ENCODE data around the gene CACNA1B.

CACNA1B gene

DNA sequence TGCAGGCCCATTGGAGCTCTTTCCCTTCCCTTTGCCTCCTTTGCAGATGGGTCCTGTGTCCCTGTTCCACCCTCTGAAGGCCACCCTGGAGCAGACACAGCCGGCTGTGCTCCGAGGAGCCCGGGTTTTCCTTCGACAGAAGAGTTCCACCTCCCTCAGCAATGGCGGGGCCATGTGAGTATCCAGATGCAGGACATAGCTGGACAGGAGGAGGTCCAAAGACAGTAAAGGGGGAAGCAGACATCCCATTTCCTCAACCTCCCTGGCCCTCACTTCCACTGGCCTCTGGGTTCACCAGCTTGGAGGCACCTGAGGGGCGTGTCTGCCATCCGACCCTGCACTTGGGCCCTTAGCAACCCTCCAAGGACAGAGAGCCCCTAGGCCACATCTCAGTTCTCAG, 237.9 kb downstream of the CACNA1B start:
- peaks cover 21% of the 10 kb centered on the region for H3K27me3 ChIP-seq (replicated peaks; ENCODE audit: control insufficient read depth, insufficient read depth, low read length)
- H3K36me3 ChIP-seq (ENCODE audit: control insufficient read depth, insufficient read depth, low read length, severe bottlenecking) = no peaks in the 10 kb centered on the region
- no peak for DNase-seq (ENCODE audit: low read depth)

DNA sequence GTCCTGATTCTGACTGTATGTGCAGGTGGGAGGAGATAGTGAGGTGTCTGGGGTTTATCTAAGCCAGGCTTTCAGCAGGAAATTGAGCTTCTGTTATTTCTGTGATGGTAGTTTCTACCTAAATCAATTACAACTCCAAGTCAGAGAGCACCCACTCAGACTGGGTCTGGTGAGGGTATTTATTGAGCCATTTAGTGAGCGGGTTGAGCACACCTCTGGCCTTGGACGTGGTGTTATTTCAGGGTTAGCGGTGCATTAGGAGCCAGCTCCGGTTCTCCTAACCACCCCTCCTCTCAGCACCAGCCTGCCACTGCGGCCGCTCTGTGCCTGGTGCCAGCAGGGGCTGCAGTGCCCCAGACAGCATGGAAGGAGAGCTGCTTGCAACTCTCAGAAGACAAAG, 238.9 kb downstream of the CACNA1B start:
- Histone ChIP-seq H3K9me3 (ENCODE audit: control insufficient read depth, low read length) (no peaks in the 10 kb centered on the region), H3K9ac (ENCODE audit: low read length) (no peak overlapping the region), H3K4me1 (ENCODE audit: control insufficient read depth, insufficient read depth, low read length) (no peaks in the 10 kb centered on the region), H3K4me3 (ENCODE audit: low read length) (no peak overlapping the region), H3K36me3 (ENCODE audit: control insufficient read depth, insufficient read depth, low read length, severe bottlenecking) (no peaks in the 10 kb centered on the region), H3K27me3 (replicated peaks; ENCODE audit: control insufficient read depth, insufficient read depth, low read length) (peaks cover 21% of the 10 kb centered on the region)
- no peak for DNase-seq (ENCODE audit: low read depth)

More for the DNA sequence above, 237.9 kb downstream of the CACNA1B start:
- H3K9me3 ChIP-seq (ENCODE audit: control insufficient read depth, low read length) = no peaks in the 10 kb centered on the region
- no peak overlapping the region for H3K9ac ChIP-seq (ENCODE audit: low read length)
- no peak overlapping the region for H3K4me3 ChIP-seq (ENCODE audit: low read length)
- no peaks in the 10 kb centered on the region for H3K4me1 ChIP-seq (ENCODE audit: control insufficient read depth, insufficient read depth, low read length)

DNA sequence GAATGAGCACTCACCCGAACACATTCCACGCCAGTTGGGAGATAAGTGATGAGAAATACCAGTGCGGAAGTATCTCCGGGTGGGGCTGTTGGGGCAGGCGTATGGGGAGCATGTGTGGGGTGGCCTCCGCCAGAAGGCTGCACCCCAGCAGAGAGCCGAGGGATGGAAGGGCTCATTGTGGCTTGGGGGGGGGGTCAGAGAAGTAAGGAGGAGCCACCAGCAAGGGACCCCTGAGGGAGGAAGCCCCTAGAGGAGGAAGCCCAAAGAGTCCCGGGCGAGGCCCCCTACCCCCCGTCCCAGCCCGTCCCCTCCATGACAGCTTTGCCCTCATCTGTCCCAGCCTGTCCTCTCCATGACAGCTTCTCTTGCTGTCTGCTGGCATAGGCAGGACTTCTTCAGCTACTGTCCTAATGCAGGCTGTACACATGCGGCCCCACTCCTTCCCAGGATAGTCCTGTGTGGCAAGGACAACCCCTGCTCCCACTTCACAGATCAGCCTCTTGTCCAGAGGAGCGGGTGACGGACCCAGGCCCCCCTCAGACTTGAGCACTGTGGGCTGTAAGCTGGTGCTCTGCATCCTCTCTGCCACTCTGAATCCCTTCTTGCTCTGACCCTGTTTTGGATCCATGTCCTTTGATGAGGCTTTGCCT, 239.6 kb downstream of the CACNA1B start:
- no peaks in the 10 kb centered on the region for H3K4me1 ChIP-seq (ENCODE audit: control insufficient read depth, insufficient read depth, low read length)
- no peaks in the 10 kb centered on the region for H3K9me3 ChIP-seq (ENCODE audit: control insufficient read depth, low read length)
- no peak for DNase-seq (ENCODE audit: low read depth)
- no peak overlapping the region for H3K9ac ChIP-seq (ENCODE audit: low read length)
- H3K4me3 ChIP-seq (ENCODE audit: low read length) = no peak overlapping the region
- H3K27me3 ChIP-seq (replicated peaks; ENCODE audit: control insufficient read depth, insufficient read depth, low read length) = peaks cover 21% of the 10 kb centered on the region
- H3K36me3 ChIP-seq (ENCODE audit: control insufficient read depth, insufficient read depth, low read length, severe bottlenecking) = no peaks in the 10 kb centered on the region

DNA sequence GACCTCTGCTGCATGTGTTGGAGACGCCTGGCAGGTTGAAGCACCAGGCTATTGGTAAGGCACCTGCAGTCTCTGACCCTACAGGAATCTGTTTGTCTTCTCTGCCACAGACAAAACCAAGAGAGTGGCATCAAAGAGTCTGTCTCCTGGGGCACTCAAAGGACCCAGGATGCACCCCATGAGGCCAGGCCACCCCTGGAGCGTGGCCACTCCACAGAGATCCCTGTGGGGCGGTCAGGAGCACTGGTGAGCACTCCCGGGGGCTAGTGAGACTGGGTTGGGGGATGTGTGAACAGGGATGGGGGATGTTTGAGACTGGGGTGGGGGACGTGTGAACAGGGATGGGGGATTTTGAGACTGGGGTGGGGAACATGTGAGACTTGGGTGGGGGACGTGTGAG, 240.3 kb downstream of the CACNA1B start:
- H3K9ac ChIP-seq (ENCODE audit: low read length) = no peak overlapping the region
- no peak for DNase-seq (ENCODE audit: low read depth)
- H3K4me1 ChIP-seq (ENCODE audit: control insufficient read depth, insufficient read depth, low read length) = no peaks in the 10 kb centered on the region
- H3K4me3 ChIP-seq (ENCODE audit: low read length) = no peak overlapping the region
- H3K27me3 ChIP-seq (replicated peaks; ENCODE audit: control insufficient read depth, insufficient read depth, low read length) = peaks cover 21% of the 10 kb centered on the region
- H3K9me3 ChIP-seq (ENCODE audit: control insufficient read depth, low read length) = no peaks in the 10 kb centered on the region
- H3K36me3 ChIP-seq (ENCODE audit: control insufficient read depth, insufficient read depth, low read length, severe bottlenecking) = no peaks in the 10 kb centered on the region

DNA sequence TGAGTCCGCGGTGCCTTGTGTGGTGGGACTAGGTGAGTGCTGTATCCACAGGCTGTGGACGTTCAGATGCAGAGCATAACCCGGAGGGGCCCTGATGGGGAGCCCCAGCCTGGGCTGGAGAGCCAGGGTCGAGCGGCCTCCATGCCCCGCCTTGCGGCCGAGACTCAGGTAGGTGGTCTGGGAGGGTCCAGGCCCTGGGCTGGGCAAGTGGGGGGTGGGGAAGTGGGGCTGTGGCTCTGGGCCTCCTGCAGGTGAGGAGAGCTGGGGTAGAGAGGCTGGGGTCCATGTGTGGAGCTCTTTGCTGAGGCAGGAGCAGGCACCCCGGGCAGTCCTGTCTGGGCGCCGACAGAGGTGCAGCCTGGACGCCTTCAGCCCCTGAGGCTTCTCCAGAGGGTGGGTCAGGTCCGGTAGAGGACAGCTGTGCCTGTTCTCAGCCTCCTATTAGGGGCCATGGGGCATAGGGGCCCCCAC, 241.1 kb downstream of the CACNA1B start:
- Histone ChIP-seq H3K9me3 (ENCODE audit: control insufficient read depth, low read length) (no peaks in the 10 kb centered on the region), H3K4me1 (ENCODE audit: control insufficient read depth, insufficient read depth, low read length) (no peaks in the 10 kb centered on the region), H3K36me3 (ENCODE audit: control insufficient read depth, insufficient read depth, low read length, severe bottlenecking) (no peaks in the 10 kb centered on the region), H3K4me3 (ENCODE audit: low read length) (no peak overlapping the region), H3K27me3 (replicated peaks; ENCODE audit: control insufficient read depth, insufficient read depth, low read length) (peaks cover 21% of the 10 kb centered on the region), H3K9ac (ENCODE audit: low read length) (no peak overlapping the region)
- no peak for DNase-seq (ENCODE audit: low read depth)

DNA sequence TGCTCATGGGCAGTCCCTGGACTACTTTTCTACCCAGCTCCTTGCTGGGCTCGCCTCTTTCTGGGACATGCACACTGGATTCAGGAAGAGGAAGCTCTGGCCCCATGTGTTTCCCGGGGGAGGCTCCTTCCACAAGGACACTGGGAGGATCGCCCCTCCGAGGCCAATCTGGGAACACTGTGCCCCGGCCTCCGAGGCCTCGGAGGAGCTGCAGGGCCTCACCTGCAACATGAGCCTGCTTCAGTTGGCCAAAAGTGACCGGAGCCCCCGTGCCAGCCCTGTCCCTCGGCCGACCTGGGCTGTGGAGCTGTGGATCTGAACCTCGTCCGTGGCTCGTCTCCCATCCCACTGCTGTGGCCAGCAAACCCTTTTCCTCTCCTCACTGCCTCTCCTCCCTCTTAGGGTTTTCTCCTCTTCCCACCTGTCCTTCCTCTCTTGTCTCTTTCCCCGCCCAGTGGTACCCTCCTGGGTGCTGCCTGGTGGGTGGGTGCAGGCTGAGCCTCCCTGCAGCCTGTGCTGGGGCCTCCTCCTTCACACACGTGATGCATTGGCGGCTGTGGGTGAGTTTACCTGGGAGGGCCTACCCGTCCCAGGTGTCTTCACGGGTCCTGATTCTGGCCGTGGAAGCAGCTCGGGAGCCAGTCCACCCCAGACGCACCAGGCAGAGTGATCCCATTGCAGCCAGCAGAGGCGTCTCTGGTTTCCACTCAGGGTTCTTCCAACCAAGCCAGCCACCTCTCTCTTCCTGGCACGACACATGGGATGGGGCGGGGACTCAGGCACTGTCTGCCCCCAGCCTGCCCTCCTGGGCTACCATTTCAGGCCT, 241.8 kb downstream of the CACNA1B start:
- Histone ChIP-seq H3K9ac (ENCODE audit: low read length) (no peak overlapping the region), H3K36me3 (ENCODE audit: control insufficient read depth, insufficient read depth, low read length, severe bottlenecking) (no peaks in the 10 kb centered on the region), H3K4me1 (ENCODE audit: control insufficient read depth, insufficient read depth, low read length) (no peaks in the 10 kb centered on the region), H3K27me3 (replicated peaks; ENCODE audit: control insufficient read depth, insufficient read depth, low read length) (peaks cover 21% of the 10 kb centered on the region), H3K4me3 (ENCODE audit: low read length) (no peak overlapping the region), H3K9me3 (ENCODE audit: control insufficient read depth, low read length) (no peaks in the 10 kb centered on the region)
- no peak for DNase-seq (ENCODE audit: low read depth)

DNA sequence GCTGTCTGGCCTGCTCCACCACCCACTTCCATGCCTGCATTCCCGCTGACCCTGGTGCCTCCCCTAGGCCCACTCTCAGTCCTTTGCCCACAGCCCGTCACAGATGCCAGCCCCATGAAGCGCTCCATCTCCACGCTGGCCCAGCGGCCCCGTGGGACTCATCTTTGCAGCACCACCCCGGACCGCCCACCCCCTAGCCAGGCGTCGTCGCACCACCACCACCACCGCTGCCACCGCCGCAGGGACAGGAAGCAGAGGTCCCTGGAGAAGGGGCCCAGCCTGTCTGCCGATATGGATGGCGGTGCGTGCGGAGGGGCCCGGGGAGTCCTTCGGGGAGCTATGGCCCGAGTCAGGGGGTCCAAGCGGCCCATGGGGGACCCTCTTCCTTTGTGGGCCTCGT, 242.5 kb downstream of the CACNA1B start:
- Histone ChIP-seq H3K9me3 (ENCODE audit: control insufficient read depth, low read length) (no peaks in the 10 kb centered on the region), H3K9ac (ENCODE audit: low read length) (no peak overlapping the region), H3K4me1 (ENCODE audit: control insufficient read depth, insufficient read depth, low read length) (no peaks in the 10 kb centered on the region), H3K4me3 (ENCODE audit: low read length) (no peak overlapping the region), H3K36me3 (ENCODE audit: control insufficient read depth, insufficient read depth, low read length, severe bottlenecking) (no peaks in the 10 kb centered on the region), H3K27me3 (replicated peaks; ENCODE audit: control insufficient read depth, insufficient read depth, low read length) (peaks cover 14% of the 10 kb centered on the region)
- DNase-seq (ENCODE audit: low read depth) = no peak

DNA sequence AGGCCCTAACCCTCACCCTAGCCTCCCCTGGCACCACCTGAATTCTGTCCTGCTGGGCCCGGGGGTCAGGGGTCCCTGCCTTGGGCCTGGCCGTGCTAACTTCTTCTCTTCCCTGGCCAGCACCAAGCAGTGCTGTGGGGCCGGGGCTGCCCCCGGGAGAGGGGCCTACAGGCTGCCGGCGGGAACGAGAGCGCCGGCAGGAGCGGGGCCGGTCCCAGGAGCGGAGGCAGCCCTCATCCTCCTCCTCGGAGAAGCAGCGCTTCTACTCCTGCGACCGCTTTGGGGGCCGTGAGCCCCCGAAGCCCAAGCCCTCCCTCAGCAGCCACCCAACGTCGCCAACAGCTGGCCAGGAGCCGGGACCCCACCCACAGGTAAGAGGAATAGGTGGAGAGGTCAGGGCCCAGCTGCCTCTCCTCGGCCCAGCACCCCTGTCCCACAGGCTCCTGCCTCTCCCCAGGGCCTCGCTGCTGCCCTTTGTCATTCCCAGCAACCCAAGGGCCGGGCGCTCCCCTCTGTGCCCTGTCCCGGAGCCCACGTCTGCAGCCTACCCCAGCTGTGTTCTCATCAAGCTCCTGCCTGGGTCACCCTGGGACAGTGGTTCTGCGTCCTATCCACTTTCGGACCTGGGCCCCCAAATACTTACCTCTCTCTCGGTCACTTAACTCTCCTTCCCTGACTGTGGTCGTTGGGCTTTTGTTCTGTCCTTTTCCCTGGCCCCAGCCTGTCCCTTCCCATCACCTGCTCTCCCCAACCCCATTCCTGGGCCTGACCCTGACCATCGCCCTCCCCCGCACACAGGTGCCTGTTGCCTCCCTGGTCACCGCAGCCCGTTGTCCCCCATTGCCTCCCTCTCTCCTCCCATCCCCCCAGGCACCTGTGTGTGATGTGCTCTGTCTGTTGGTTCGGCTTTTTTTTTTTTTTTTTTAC, 243.2 kb downstream of the CACNA1B start:
- no peak for DNase-seq (ENCODE audit: low read depth)
- Histone ChIP-seq H3K27me3 (replicated peaks; ENCODE audit: control insufficient read depth, insufficient read depth, low read length) (peaks cover 9% of the 10 kb centered on the region), H3K4me1 (ENCODE audit: control insufficient read depth, insufficient read depth, low read length) (no peaks in the 10 kb centered on the region), H3K9me3 (ENCODE audit: control insufficient read depth, low read length) (no peaks in the 10 kb centered on the region), H3K4me3 (ENCODE audit: low read length) (no peak overlapping the region), H3K36me3 (ENCODE audit: control insufficient read depth, insufficient read depth, low read length, severe bottlenecking) (no peaks in the 10 kb centered on the region), H3K9ac (ENCODE audit: low read length) (no peak overlapping the region)

DNA sequence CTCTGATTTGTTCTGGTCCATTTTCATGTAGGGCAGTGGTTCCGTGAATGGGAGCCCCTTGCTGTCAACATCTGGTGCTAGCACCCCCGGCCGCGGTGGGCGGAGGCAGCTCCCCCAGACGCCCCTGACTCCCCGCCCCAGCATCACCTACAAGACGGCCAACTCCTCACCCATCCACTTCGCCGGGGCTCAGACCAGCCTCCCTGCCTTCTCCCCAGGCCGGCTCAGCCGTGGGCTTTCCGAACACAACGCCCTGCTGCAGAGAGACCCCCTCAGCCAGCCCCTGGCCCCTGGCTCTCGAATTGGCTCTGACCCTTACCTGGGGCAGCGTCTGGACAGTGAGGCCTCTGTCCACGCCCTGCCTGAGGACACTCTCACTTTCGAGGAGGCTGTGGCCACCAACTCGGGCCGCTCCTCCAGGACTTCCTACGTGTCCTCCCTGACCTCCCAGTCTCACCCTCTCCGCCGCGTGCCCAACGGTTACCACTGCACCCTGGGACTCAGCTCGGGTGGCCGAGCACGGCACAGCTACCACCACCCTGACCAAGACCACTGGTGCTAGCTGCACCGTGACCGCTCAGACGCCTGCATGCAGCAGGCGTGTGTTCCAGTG, 244.0 kb downstream of the CACNA1B start:
- Histone ChIP-seq H3K9ac (ENCODE audit: low read length) (no peak overlapping the region), H3K4me3 (ENCODE audit: low read length) (no peak overlapping the region), H3K9me3 (ENCODE audit: control insufficient read depth, low read length) (no peaks in the 10 kb centered on the region), H3K36me3 (ENCODE audit: control insufficient read depth, insufficient read depth, low read length, severe bottlenecking) (no peaks in the 10 kb centered on the region), H3K4me1 (ENCODE audit: control insufficient read depth, insufficient read depth, low read length) (no peaks in the 10 kb centered on the region), H3K27me3 (replicated peaks; ENCODE audit: control insufficient read depth, insufficient read depth, low read length) (peaks cover 3% of the 10 kb centered on the region)
- DNase-seq (ENCODE audit: low read depth) = no peak

DNA sequence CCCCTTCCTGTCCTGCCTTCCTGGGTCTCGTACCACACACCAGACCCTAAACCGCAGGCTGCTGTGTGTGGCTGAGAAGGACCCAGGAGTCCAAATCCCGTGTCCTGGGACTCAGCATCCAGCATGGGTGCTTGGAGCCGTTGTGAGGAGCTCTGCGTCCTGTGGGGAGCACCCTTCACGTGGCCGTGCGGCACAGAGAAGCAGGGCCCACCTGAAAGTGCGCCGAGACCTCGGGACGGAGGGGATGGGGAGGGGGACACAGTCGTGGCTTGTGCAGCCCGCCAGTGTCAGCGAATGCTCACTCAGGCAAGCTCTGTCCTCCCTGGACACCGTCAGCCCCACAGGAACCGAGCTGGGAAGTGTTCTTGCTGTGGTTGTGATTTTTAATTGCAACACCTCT, 244.6 kb downstream of the CACNA1B start:
- DNase-seq (ENCODE audit: low read depth) = no peak
- no peak overlapping the region for H3K4me3 ChIP-seq (ENCODE audit: low read length)

More for the DNA sequence above, 244.6 kb downstream of the CACNA1B start:
- Histone ChIP-seq H3K27me3 (replicated peaks; ENCODE audit: control insufficient read depth, insufficient read depth, low read length) (peaks cover 3% of the 10 kb centered on the region), H3K9ac (ENCODE audit: low read length) (no peak overlapping the region), H3K36me3 (ENCODE audit: control insufficient read depth, insufficient read depth, low read length, severe bottlenecking) (no peaks in the 10 kb centered on the region), H3K4me1 (ENCODE audit: control insufficient read depth, insufficient read depth, low read length) (no peaks in the 10 kb centered on the region), H3K9me3 (ENCODE audit: control insufficient read depth, low read length) (no peaks in the 10 kb centered on the region)
